ENCODE measurements around the gene BCL2L11. TPM values are rescaled to one million over a fixed set of nuclear protein-coding genes. Genes with fewer than 3 reads are reported as not detected.

Gene BCL2L11
- total and polyA plus RNA-seq, 10 of the 15 experiments (the other 5 are each of a cell fraction or from before 2014, with no cell fraction given): 0.29 to 10.1 (median 1.1) TPM

DNA sequence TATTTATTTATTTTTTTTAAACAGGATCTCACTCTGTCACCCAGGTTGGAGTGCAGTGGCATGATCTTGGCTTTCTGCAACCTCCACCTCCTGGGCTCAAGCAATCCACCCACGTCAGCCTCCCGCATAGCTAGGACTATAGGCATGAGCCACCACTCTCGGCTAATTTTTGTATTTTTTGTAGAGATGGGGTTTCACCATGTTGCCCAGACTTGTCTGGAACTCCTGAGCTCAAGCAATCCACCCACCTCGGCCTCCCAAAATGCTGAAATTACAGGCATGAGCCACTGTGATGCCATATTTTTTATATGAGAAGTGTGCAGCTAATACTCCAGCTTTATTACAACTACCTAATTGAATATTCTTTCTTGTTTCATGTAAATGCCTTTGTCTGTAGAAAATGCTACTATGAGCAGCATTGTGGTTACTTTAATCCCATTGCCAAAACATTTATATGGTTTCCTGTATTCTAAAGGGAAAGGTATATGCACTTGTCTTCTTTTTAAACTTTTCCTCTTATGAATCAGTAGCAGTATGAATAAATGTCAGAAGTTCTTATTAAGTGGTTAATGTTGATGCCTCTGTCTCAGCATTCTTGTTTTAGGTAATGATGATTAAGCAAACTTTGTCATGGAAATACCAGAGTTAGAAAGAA lies 9.5 kb upstream of the BCL2L11 start:
- 40% methylated on average over 4 of the region's 4 CpGs for WGBS (ENCODE audit: insufficient coverage, insufficient replicate concordance, low lambda C conversion rate, missing lambda C conversion rate)
- Histone ChIP-seq H3K27ac (ENCODE audit: control insufficient read depth, insufficient read depth) (no peak overlapping the region), H3K36me3 (ENCODE audit: control insufficient read depth in 2 of 2, insufficient read depth in 2 of 2, low read length in 1 of 2) (no peaks in the 10 kb centered on the region), H3K9ac (ENCODE audit: control insufficient read depth, insufficient read depth, low read length) (no peak overlapping the region), H3K9me3 (replicated peaks; ENCODE audit: control insufficient read depth, insufficient read depth, low read length) (no peaks in the 10 kb centered on the region; the same call in 2 of the 3 replicates), H3K4me3 (no peak overlapping the region), H2AFZ (ENCODE audit: control insufficient read depth, low read depth, low read length) (no peak overlapping the region), H3K4me1 (ENCODE audit: control insufficient read depth, insufficient read depth, low read length) (peaks cover 6% of the 10 kb centered on the region), H3K27me3 (replicated peaks in 1 of 2; ENCODE audit: control insufficient read depth in 2 of 2, insufficient read depth in 2 of 2, low read length in 1 of 2) (peaks cover 5 to 22% of the 10 kb centered on the region in 2 experiments; a peak in 3 of 4 replicates), H3K4me2 (ENCODE audit: control insufficient read depth, insufficient read depth) (no peak overlapping the region), H4K20me1 (ENCODE audit: control insufficient read depth, insufficient read depth) (0 out of 2 replicates have a peak, but pooled peaks cover 3% of the 10 kb centered on the region), H3K79me2 (ENCODE audit: control insufficient read depth, insufficient read depth, low read length) (no peaks in the 10 kb centered on the region)
- POLR2A ChIA-PET: no interaction called here
- no peak for DNase-seq (ENCODE audit: low read depth, low spot score)
- CTCF ChIA-PET: interaction anchor here (1.5 kb wide), 1 partner anchor 11 kb away, joined by 4 read pairs; no protein-coding TSS in a partner anchor
- intact Hi-C loops (cut with micrococcal nuclease; ENCODE audit: unreplicated experiment) (loop anchor here (10.0 kb wide), 1 partner anchor 256 kb away; no protein-coding TSS in a partner anchor), in situ Hi-C loops (cut with MboI) (loop anchor here (10.0 kb wide), 1 partner anchor 594 kb away; no protein-coding TSS in a partner anchor)
- no TSS peak for BruUV-seq (replicated peaks)
- FAIRE-seq: no peak
- SMC1A ChIA-PET (ENCODE audit: uncharacterized antibody, unreplicated experiment): no interaction called here
- no peak for ATAC-seq
- RAD21 ChIA-PET (ENCODE audit: unreplicated experiment): interaction anchor here (1.4 to 1.7 kb wide), 2 partner anchors 9 to 60 kb away, joined by 3 to 4 read pairs; partner anchors contain the start of gene BCL2L11
- TF ChIP-seq PBX3 (IDR thresholded peaks at IDR 0.05; ENCODE audit: insufficient replicate concordance, low read depth, low read length) (no peak), NKRF (conservative IDR thresholded peaks at IDR 0.05) (no peak)
- TF ChIP-seq, protein P1, sequence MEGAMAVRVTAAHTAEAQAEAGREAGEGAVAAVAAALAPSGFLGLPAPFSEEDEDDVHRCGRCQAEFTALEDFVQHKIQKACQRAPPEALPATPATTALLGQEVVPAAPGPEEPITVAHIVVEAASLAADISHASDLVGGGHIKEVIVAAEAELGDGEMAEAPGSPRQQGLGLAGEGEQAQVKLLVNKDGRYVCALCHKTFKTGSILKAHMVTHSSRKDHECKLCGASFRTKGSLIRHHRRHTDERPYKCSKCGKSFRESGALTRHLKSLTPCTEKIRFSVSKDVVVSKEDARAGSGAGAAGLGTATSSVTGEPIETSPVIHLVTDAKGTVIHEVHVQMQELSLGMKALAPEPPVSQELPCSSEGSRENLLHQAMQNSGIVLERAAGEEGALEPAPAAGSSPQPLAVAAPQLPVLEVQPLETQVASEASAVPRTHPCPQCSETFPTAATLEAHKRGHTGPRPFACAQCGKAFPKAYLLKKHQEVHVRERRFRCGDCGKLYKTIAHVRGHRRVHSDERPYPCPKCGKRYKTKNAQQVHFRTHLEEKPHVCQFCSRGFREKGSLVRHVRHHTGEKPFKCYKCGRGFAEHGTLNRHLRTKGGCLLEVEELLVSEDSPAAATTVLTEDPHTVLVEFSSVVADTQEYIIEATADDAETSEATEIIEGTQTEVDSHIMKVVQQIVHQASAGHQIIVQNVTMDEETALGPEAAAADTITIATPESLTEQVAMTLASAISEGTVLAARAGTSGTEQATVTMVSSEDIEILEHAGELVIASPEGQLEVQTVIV (IDR thresholded peaks at IDR 0.05; ENCODE audit: borderline replicate concordance, partially characterized antibody): no peak

Data from GM12878 (cell line).